ENCODE results near the gene NSMCE1. TPM values are rescaled to one million over a fixed set of nuclear protein-coding genes. Genes with fewer than 3 reads are reported as not detected.

The NSMCE1 gene
- total RNA-seq, 1 experiment from 2014 or later = 19.3 TPM

- Histone ChIP-seq H2BK15ac (ENCODE audit: low read depth, low read length) (no peak overlapping the region), H3K23ac (ENCODE audit: insufficient read length, low read depth, low read length) (no peak overlapping the region), H2AK5ac (ENCODE audit: insufficient read length, low read length) (no peak overlapping the region), H3K9ac (ENCODE audit: extremely low read depth, insufficient read length, low read length) (no peak overlapping the region), H4K20me1 (ENCODE audit: control insufficient read depth, insufficient read depth, insufficient read length) (no peaks in the 10 kb centered on the region), H4K91ac (ENCODE audit: insufficient read length, low read depth, low read length) (no peak overlapping the region), H3K14ac (ENCODE audit: insufficient read depth, low read length) (no peak overlapping the region), H2BK5ac (ENCODE audit: insufficient read length, low read length) (no peak overlapping the region), H3K79me1 (ENCODE audit: insufficient read depth, low read depth, low read length, poor library complexity, severe bottlenecking) (no peaks in the 10 kb centered on the region), H3K4me2 (ENCODE audit: insufficient read depth, insufficient read length, low read length) (no peak overlapping the region), H3K27me3 (ENCODE audit: insufficient read depth, low read length) (no peaks in the 10 kb centered on the region), H3T11ph (ENCODE audit: low read length) (no peak overlapping the region), H3K9me3 (ENCODE audit: control insufficient read depth, low read depth, low read length) (no peaks in the 10 kb centered on the region), H2BK20ac (ENCODE audit: low read depth, low read length, poor library complexity, severe bottlenecking) (no peak overlapping the region), H2BK120ac (ENCODE audit: low read depth, low read length, poor library complexity, severe bottlenecking) (no peak overlapping the region), H3K56ac (ENCODE audit: insufficient read length, low read depth, low read length) (no peak overlapping the region), H3K79me2 (ENCODE audit: insufficient read depth, low read length) (no peaks in the 10 kb centered on the region), H4K5ac (ENCODE audit: insufficient read length, low read depth, low read length) (no peak overlapping the region), H2BK12ac (ENCODE audit: insufficient read length, low read depth, low read length) (no peak overlapping the region), H3K18ac (ENCODE audit: insufficient read length, low read depth, low read length) (no peak overlapping the region), H3K23me2 (ENCODE audit: insufficient read length, low read depth, low read length, poor library complexity, severe bottlenecking) (no peaks in the 10 kb centered on the region), H3K4ac (ENCODE audit: low read depth, low read length) (no peak overlapping the region), H4K8ac (replicated peaks; ENCODE audit: insufficient read length, low read depth, low read length) (no peak overlapping the region), H3K4me1 (ENCODE audit: insufficient read depth, low read length) (no peaks in the 10 kb centered on the region), H3K27ac (ENCODE audit: insufficient read length, low read depth, low read length) (no peak overlapping the region), H2AFZ (ENCODE audit: low read length) (no peak overlapping the region)
- WGBS (ENCODE audit: extremely low coverage, insufficient read length, low lambda C conversion rate) = no CpG with 5 or more reads among the region's 4 CpGs
- TF ChIP-seq, protein P1, sequence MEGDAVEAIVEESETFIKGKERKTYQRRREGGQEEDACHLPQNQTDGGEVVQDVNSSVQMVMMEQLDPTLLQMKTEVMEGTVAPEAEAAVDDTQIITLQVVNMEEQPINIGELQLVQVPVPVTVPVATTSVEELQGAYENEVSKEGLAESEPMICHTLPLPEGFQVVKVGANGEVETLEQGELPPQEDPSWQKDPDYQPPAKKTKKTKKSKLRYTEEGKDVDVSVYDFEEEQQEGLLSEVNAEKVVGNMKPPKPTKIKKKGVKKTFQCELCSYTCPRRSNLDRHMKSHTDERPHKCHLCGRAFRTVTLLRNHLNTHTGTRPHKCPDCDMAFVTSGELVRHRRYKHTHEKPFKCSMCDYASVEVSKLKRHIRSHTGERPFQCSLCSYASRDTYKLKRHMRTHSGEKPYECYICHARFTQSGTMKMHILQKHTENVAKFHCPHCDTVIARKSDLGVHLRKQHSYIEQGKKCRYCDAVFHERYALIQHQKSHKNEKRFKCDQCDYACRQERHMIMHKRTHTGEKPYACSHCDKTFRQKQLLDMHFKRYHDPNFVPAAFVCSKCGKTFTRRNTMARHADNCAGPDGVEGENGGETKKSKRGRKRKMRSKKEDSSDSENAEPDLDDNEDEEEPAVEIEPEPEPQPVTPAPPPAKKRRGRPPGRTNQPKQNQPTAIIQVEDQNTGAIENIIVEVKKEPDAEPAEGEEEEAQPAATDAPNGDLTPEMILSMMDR (conservative IDR thresholded peaks at IDR 0.05) = no peak
- Mint-ChIP-seq H3K36me3 (ENCODE audit: insufficient read depth in 1 of 3, low read depth in 3 of 3) (no peaks in the 10 kb centered on the region), H3K27ac (no peak overlapping the region; a peak in 1 of 7 replicates), H3K9me3 (no peaks in the 10 kb centered on the region), H3K4me1 (peaks cover 2 to 3% of the 10 kb centered on the region in 2 experiments), H3K4me3 (no peak overlapping the region), H3K27me3 (ENCODE audit: low read depth) (no peaks in the 10 kb centered on the region; the same call in 1 of the 2 replicates)
- no peak for DNase-seq
Observed at GRCh38 chr16:27286451-27286850, 17.9 kb upstream of the NSMCE1 start.

Data from H9 (cell line).